ENCODE results near the gene NINJ2. TPM values are rescaled to one million over a fixed set of nuclear protein-coding genes. Genes with fewer than 3 reads are reported as not detected.
"Not testable (repeated sequence)": the region's sequence is repeated elsewhere in the genome, so short reads cannot be mapped to it uniquely, and the experiment has no call there.

Gene NINJ2
- 10 to 100 TPM in 3 of 10 donors, 1 to 10 TPM in 7; 1.9 to 18.7 (median 8.3) TPM for total RNA-seq
- polyA plus RNA-seq = 10 to 100 TPM in 1 of 2 donors, 1 to 10 TPM in 1; 4.6 to 25.7 TPM
- long read RNA-seq, donor 1, partial matches to known transcripts = 0 of 5 reads
- long read RNA-seq, donor 1, other reads (novel, unspliced or antisense) = 2 of 5 reads
- long read RNA-seq, donor 2, partial matches to known transcripts = 1 of 5 reads
- long read RNA-seq, donor 2, other reads (novel, unspliced or antisense) = 0 of 5 reads
- long read RNA-seq, donor 3, partial matches to known transcripts = 0 of 10 reads
- long read RNA-seq, donor 3, other reads (novel, unspliced or antisense) = 7 of 10 reads

- WGBS, 2 donors = 48 to 49% methylated on average over 17 of the region's 17 CpGs
- Histone ChIP-seq H3K9me3 (no peaks in the 10 kb centered on the region), H3K4me3 (peak within 1 kb of the TSS in 9 of 10 donors; percentile 6 to 49 (median 31)), H3K27me3 (no peaks in the 10 kb centered on the region), H3K27ac (peak within 1 kb of the TSS; percentile 11 to 85 (median 70)), H3K4me1 (peaks cover 16 to 47% (median 28%) of the 10 kb centered on the region in 9 donors), H3K36me3 (no peaks in the 10 kb centered on the region)
- intact Hi-C loops (cut with DNase I) = no loop called here
- peak; percentile 18 to 55 (median 45) for ATAC-seq
- DNase-seq = peak in 1 of 2 donors; percentile 25
- no peak for TF ChIP-seq CTCF (IDR thresholded peaks at IDR 0.05)
Measured at GRCh38 chr12:663293-663871, at the start of gene NINJ2. NINJ2 (minus strand) TSS chr12:663445; CDS start chr12:663360, 85 bp downstream.

GRCh38 chr12:712172-712863 is 49.1 kb upstream of the NINJ2 start:
- no peaks in the 10 kb centered on the region for H3K27me3 ChIP-seq
- no peaks in the 10 kb centered on the region for H3K9me3 ChIP-seq
- H3K36me3 ChIP-seq = no peaks in the 10 kb centered on the region
- intact Hi-C loops (cut with DNase I) = loop anchor here in 1 of 10 donors (10.0 kb wide), 1 partner anchor 138 kb away; no protein-coding TSS in a partner anchor
- no peak for TF ChIP-seq CTCF (IDR thresholded peaks at IDR 0.05)
- 53 to 57% methylated on average over 8 of the region's 8 CpGs for WGBS, 2 donors
- peak overlapping the region in 8 of 10 donors; percentile 40 to 92 (median 70) for H3K27ac ChIP-seq
- peaks cover 0 to 26% (median 6%) of the 10 kb centered on the region in 9 donors for H3K4me1 ChIP-seq
- peak in 1 of 8 donors; percentile 7 for ATAC-seq
- DNase-seq = no peak
- no peak overlapping the region for H3K4me3 ChIP-seq

- H3K4me1 ChIP-seq = peaks cover 0 to 25% (median 12%) of the 10 kb centered on the region in 9 donors
- H3K4me3 ChIP-seq = no peak overlapping the region
- ATAC-seq = no peak
- H3K27me3 ChIP-seq = no peaks in the 10 kb centered on the region
- no peaks in the 10 kb centered on the region for H3K9me3 ChIP-seq
- no peaks in the 10 kb centered on the region for H3K36me3 ChIP-seq
- WGBS, 2 donors = 82% methylated on average over 7 of the region's 7 CpGs
- no peak overlapping the region for H3K27ac ChIP-seq
- intact Hi-C loops (cut with DNase I) = loop anchor here in 1 of 10 donors (10.0 kb wide), 1 partner anchor 135 kb away; no protein-coding TSS in a partner anchor
- TF ChIP-seq CTCF (IDR thresholded peaks at IDR 0.05) = no peak
- no peak for DNase-seq
Measured at GRCh38 chr12:709455-710020, 46.3 kb upstream of the NINJ2 start.

GRCh38 chr12:708084-708483 is 44.8 kb upstream of the NINJ2 start:
- H3K4me1 ChIP-seq = peaks cover 0 to 23% (median 9%) of the 10 kb centered on the region in 9 donors
- intact Hi-C loops (cut with DNase I); H3K4me3 ChIP-seq; DNase-seq; H3K9me3 ChIP-seq; H3K36me3 ChIP-seq; H3K27me3 ChIP-seq; ATAC-seq; H3K27ac ChIP-seq: not testable (repeated sequence)
- WGBS, 2 donors = 80% methylated on average over 2 to 3 of the region's 3 CpGs
